ENCODE measurements around the gene MEAF6.
A peak's percentile ranks its signal among the peaks of the same experiment; 100 is the strongest.
"Not testable (repeated sequence)": the region's sequence is repeated elsewhere in the genome, so short reads cannot be mapped to it uniquely, and the experiment has no call there.

The MEAF6 gene

GRCh38 chr1:37517569-37517968, 3.0 kb upstream of the MEAF6 start:
- no peak for TF ChIP-seq CTCF (IDR thresholded peaks at IDR 0.05)
- no peak for DNase-seq (ENCODE audit: low spot score)
- Histone ChIP-seq H3K4me3 (no peak overlapping the region), H3K27ac (no peak overlapping the region)

- Histone ChIP-seq H3K27ac (peak overlapping the region; percentile 82 to 96), H3K4me3 (peak overlapping the region; percentile 98)
- DNase-seq (ENCODE audit: low spot score), result no peak
- no peak for TF ChIP-seq CTCF (IDR thresholded peaks at IDR 0.05)
Observed at GRCh38 chr1:37515185-37516034, 844 bp upstream of the MEAF6 start.

- peak overlapping the region; percentile 98 for H3K4me3 ChIP-seq
- peak overlapping the region; percentile 82 to 96 for H3K27ac ChIP-seq
- no peak for TF ChIP-seq CTCF (IDR thresholded peaks at IDR 0.05)
- no peak for DNase-seq (ENCODE audit: low spot score)
Observed at GRCh38 chr1:37513795-37514349, 694 bp downstream of the MEAF6 start.

GRCh38 chr1:37509181-37509580, 5.4 kb downstream of the MEAF6 start:
- TF ChIP-seq CTCF (IDR thresholded peaks at IDR 0.05), result no peak
- no peak for DNase-seq (ENCODE audit: low spot score)
- H3K4me3 ChIP-seq, result no peak overlapping the region
- H3K27ac ChIP-seq, result no peak overlapping the region

GRCh38 chr1:37506740-37507139, 7.8 kb downstream of the MEAF6 start:
- no peak for TF ChIP-seq CTCF (IDR thresholded peaks at IDR 0.05)
- Histone ChIP-seq H3K27ac (no peak overlapping the region), H3K4me3 (no peak overlapping the region)
- no peak for DNase-seq (ENCODE audit: low spot score)

- H3K27ac ChIP-seq; H3K4me3 ChIP-seq; DNase-seq (ENCODE audit: low spot score): not testable (repeated sequence)
Observed at GRCh38 chr1:37502791-37503190, 11.8 kb downstream of the MEAF6 start.

GRCh38 chr1:37502104-37502503, 12.5 kb downstream of the MEAF6 start:
- no peak for TF ChIP-seq CTCF (IDR thresholded peaks at IDR 0.05)
- Histone ChIP-seq H3K4me3 (no peak overlapping the region), H3K27ac (no peak overlapping the region)
- DNase-seq (ENCODE audit: low spot score), result no peak

Data from coronary artery (tissue), 2 donors.